Hepatocyte (in vitro differentiated cells): ENCODE results near the gene PPP2R1A. TPM values are rescaled to one million over a fixed set of nuclear protein-coding genes. Genes with fewer than 3 reads are reported as not detected.

Experiments
- DNase-seq: peaks from one replicate; pipeline ENCODE4 v3.0.0-alpha.2; 2016; ENCODE audit warnings: low spot score
- H2AFZ ChIP-seq: fragments of 200-600 bp; sonication (generic); 2 replicates; pipeline ENCODE4 v1.6.0; 2016; ENCODE audit warnings: antibody characterized with exemption, mild to moderate bottlenecking
- H3K27ac ChIP-seq: fragments of 200-600 bp; sonication (generic); 2 replicates; pipeline ENCODE4 v1.5.1; 2016; ENCODE audit warnings: mild to moderate bottlenecking
- H3K27me3 ChIP-seq: fragments of 200-600 bp; sonication (generic); 2 replicates; pipeline ENCODE4 v1.6.1; 2016
- H3K36me3 ChIP-seq: fragments of 200-600 bp; sonication (generic); replicated peaks from 2 replicates; pipeline ENCODE4 v1.5.1; 2016; ENCODE audit warnings: low read depth; ENCODE audit not compliant: insufficient read depth
- H3K4me1 ChIP-seq: fragments of 200-600 bp; sonication (generic); 2 replicates; pipeline ENCODE4 v1.5.1; 2016; ENCODE audit warnings: mild to moderate bottlenecking, moderate library complexity; ENCODE audit not compliant: insufficient read depth
- H3K4me2 ChIP-seq: fragments of 200-600 bp; sonication (generic); 2 replicates; pipeline ENCODE4 v1.6.0; 2016
- H3K4me3 ChIP-seq: fragments of 200-600 bp; sonication (generic); 2 replicates; pipeline ENCODE4 v1.5.1; 2016; ENCODE audit warnings: mild to moderate bottlenecking
- H3K79me2 ChIP-seq: fragments of 200-600 bp; sonication (generic); 2 replicates; pipeline ENCODE4 v1.6.0; 2017; ENCODE audit warnings: mild to moderate bottlenecking
- H3K9me2 ChIP-seq: fragments of 200-600 bp; sonication (generic); replicated peaks from 2 replicates; pipeline ENCODE4 v1.6.0; 2017; ENCODE audit warnings: mild to moderate bottlenecking; ENCODE audit not compliant: insufficient read depth
- H3K9me3 ChIP-seq: fragments of 200-600 bp; sonication (generic); 2 replicates; pipeline ENCODE4 v1.5.1; 2016; ENCODE audit warnings: low read depth, mild to moderate bottlenecking
- H4K20me1 ChIP-seq: fragments of 200-600 bp; sonication (generic); 2 replicates; pipeline ENCODE4 v1.6.0; 2016; ENCODE audit warnings: mild to moderate bottlenecking; ENCODE audit not compliant: insufficient read depth, poor library complexity, severe bottlenecking
- CTCF ChIP-seq: fragments of 200-600 bp; sonication (generic); IDR thresholded peaks from 2 replicates; pipeline ENCODE4 v1.5.1; 2016; ENCODE audit warnings: antibody characterized with exemption, mild to moderate bottlenecking; ENCODE audit not compliant: poor library complexity
- EZH2 ChIP-seq: fragments of 200-600 bp; sonication (generic); IDR thresholded peaks from 2 replicates; pipeline ENCODE4 v1.6.1; 2016; ENCODE audit warnings: antibody characterized with exemption, mild to moderate bottlenecking, borderline replicate concordance
- EZH2phosphoT487 ChIP-seq: fragments of 200-600 bp; sonication (generic); IDR thresholded peaks from one replicate; pipeline ENCODE4 v1.6.1; 2018; ENCODE audit warnings: antibody characterized with exemption, mild to moderate bottlenecking, low read depth, moderate library complexity; ENCODE audit not compliant: unreplicated experiment, severe bottlenecking
- WGBS: methylation state at CpG from one replicate; pipeline ENCODE4 v1.1.6; 2016; ENCODE audit warnings: low lambda C conversion rate; ENCODE audit errors: missing lambda C conversion rate; 5-methylcytosine and 5-hydroxymethylcytosine counted together
- polyA plus RNA-seq: library from polyadenylated mRNA; unstranded; fragments of >200 nt; fragmentation: Nextera tagmentation; extraction: Ambion mirVana; gene quantifications from 2 replicates; pipeline ENCODE4 v1.2.1, GENCODE V29; 2016
- total RNA-seq: library from RNA; depleted of rRNA; stranded (reverse); fragments of >200 nt; gene quantifications from 2 replicates; pipeline ENCODE4 v1.2.3, GENCODE V29; 2014

PPP2R1A gene
- total and polyA plus RNA-seq, 2 experiments from 2014 or later = 181 to 283 TPM

GRCh38 chr19:52216401-52216800 is 26.5 kb downstream of the PPP2R1A start:
- WGBS = 100% methylated on average over 3 of the region's 3 CpGs
- H3K27me3 ChIP-seq = no peaks in the 10 kb centered on the region
- peaks cover 6% of the 10 kb centered on the region for H4K20me1 ChIP-seq
- H3K9me3 ChIP-seq = no peaks in the 10 kb centered on the region
- H3K4me2 ChIP-seq = no peak overlapping the region
- H3K4me1 ChIP-seq = no peaks in the 10 kb centered on the region
- H3K9me2 ChIP-seq = no peaks in the 10 kb centered on the region
- TF ChIP-seq EZH2phosphoT487 (no peak), EZH2 (no peak), CTCF (no peak)
- peaks cover 2% of the 10 kb centered on the region for H3K79me2 ChIP-seq
- DNase-seq = no peak
- H3K4me3 ChIP-seq = no peak overlapping the region
- peaks cover 6% of the 10 kb centered on the region for H3K36me3 ChIP-seq
- no peak overlapping the region for H3K27ac ChIP-seq
- H2AFZ ChIP-seq = no peak overlapping the region

- no peaks in the 10 kb centered on the region for H3K4me1 ChIP-seq
- no peaks in the 10 kb centered on the region for H3K27me3 ChIP-seq
- H3K9me2 ChIP-seq = no peaks in the 10 kb centered on the region
- peaks cover 2% of the 10 kb centered on the region for H3K79me2 ChIP-seq
- peaks cover 6% of the 10 kb centered on the region for H4K20me1 ChIP-seq
- no peaks in the 10 kb centered on the region for H3K9me3 ChIP-seq
- no peak for DNase-seq
- WGBS = 93% methylated on average over 5 of the region's 5 CpGs
- H3K36me3 ChIP-seq = peaks cover 6% of the 10 kb centered on the region
- no peak for TF ChIP-seq CTCF
- no peak for TF ChIP-seq EZH2
- TF ChIP-seq EZH2phosphoT487 = no peak
- no peak overlapping the region for H3K4me3 ChIP-seq
- H2AFZ ChIP-seq = no peak overlapping the region
- H3K4me2 ChIP-seq = no peak overlapping the region
- no peak overlapping the region for H3K27ac ChIP-seq
These were observed 27.7 kb downstream of the PPP2R1A start for GRCh38 chr19:52217576-52217975.

- Histone ChIP-seq H3K4me3 (no peak overlapping the region), H4K20me1 (peaks cover 6% of the 10 kb centered on the region), H3K9me2 (no peaks in the 10 kb centered on the region), H3K4me2 (no peak overlapping the region), H3K36me3 (peaks cover 6% of the 10 kb centered on the region), H3K4me1 (no peaks in the 10 kb centered on the region), H3K9me3 (no peaks in the 10 kb centered on the region), H3K79me2 (peaks cover 2% of the 10 kb centered on the region), H2AFZ (no peak overlapping the region), H3K27ac (no peak overlapping the region), H3K27me3 (no peaks in the 10 kb centered on the region)
- 100% methylated on average over 8 of the region's 8 CpGs for WGBS
- no peak for TF ChIP-seq CTCF
- TF ChIP-seq EZH2phosphoT487 = no peak
- no peak for TF ChIP-seq EZH2
- no peak for DNase-seq
These were observed 29.8 kb downstream of the PPP2R1A start for GRCh38 chr19:52219611-52220010.

GRCh38 chr19:52221031-52221430 is 31.2 kb downstream of the PPP2R1A start:
- Histone ChIP-seq H3K9me3 (no peaks in the 10 kb centered on the region), H3K27me3 (no peaks in the 10 kb centered on the region), H3K4me3 (no peak overlapping the region), H3K9me2 (no peaks in the 10 kb centered on the region), H3K27ac (no peak overlapping the region), H3K36me3 (peaks cover 6% of the 10 kb centered on the region), H2AFZ (no peak overlapping the region), H4K20me1 (peaks cover 6% of the 10 kb centered on the region), H3K4me2 (no peak overlapping the region), H3K4me1 (no peaks in the 10 kb centered on the region), H3K79me2 (no peaks in the 10 kb centered on the region)
- DNase-seq = no peak
- 97% methylated on average over 6 of the region's 6 CpGs for WGBS
- TF ChIP-seq EZH2 (no peak), EZH2phosphoT487 (no peak), CTCF (no peak)
